GM12874 (cell line): ENCODE measurements around the gene UNC5CL.

Source experiments
- CTCF ChIP-seq: IDR thresholded peaks from 2 replicates; pipeline ENCODE4 v1.5.1; 2011; ENCODE audit warnings: low read depth, mild to moderate bottlenecking, control low read depth, low read length, moderate library complexity; ENCODE audit not compliant: insufficient read depth

UNC5CL gene

GRCh38 chr6:41027241-41027640 is 11.8 kb downstream of the UNC5CL start:
- no peak for TF ChIP-seq CTCF

- TF ChIP-seq CTCF = no peak
Observed at GRCh38 chr6:41025966-41026530, 13.0 kb downstream of the UNC5CL start.

- no peak for TF ChIP-seq CTCF
Observed at GRCh38 chr6:41023114-41023513, 15.9 kb downstream of the UNC5CL start.

- TF ChIP-seq CTCF = no peak
Observed at GRCh38 chr6:41022294-41022693, 16.7 kb downstream of the UNC5CL start.

- no peak for TF ChIP-seq CTCF
Observed at GRCh38 chr6:41021832-41022231, 17.2 kb downstream of the UNC5CL start.

GRCh38 chr6:41017663-41018062 is 21.4 kb downstream of the UNC5CL start:
- TF ChIP-seq CTCF = no peak

GRCh38 chr6:41014780-41015179 is 24.2 kb downstream of the UNC5CL start:
- no peak for TF ChIP-seq CTCF
